GM12874 (cell line): ENCODE measurements around the gene ENC1.

Source experiments
- CTCF ChIP-seq: IDR thresholded peaks from 2 replicates; pipeline ENCODE4 v1.5.1; 2011; ENCODE audit warnings: low read depth, mild to moderate bottlenecking, control low read depth, low read length, moderate library complexity; ENCODE audit not compliant: insufficient read depth

ENC1 gene

GRCh38 chr5:74613283-74613682 is 27.2 kb downstream of the ENC1 start:
- no peak for TF ChIP-seq CTCF

DNA sequence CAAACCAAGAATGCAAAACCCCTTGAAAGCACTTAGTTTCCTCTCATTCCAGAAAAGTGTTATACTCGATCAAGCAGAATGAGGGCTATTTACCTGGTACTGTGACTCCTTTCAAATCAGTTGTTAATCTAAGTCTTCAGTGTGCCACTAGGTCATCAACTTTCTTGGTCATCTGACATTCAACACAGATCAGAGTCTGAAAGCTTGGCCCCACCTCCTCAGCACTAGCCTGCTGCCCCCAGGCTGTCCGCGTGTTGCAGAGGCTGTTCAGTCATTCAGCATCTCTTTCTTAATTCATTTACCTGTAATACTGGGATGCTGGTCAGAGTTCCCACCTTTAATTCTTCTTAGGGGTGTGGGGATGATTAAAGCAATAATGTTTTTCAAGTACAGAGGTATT is 28.5 kb downstream of the ENC1 start:
- TF ChIP-seq CTCF = no peak

GRCh38 chr5:74608736-74609601 is 31.6 kb downstream of the ENC1 start:
- no peak for TF ChIP-seq CTCF

DNA sequence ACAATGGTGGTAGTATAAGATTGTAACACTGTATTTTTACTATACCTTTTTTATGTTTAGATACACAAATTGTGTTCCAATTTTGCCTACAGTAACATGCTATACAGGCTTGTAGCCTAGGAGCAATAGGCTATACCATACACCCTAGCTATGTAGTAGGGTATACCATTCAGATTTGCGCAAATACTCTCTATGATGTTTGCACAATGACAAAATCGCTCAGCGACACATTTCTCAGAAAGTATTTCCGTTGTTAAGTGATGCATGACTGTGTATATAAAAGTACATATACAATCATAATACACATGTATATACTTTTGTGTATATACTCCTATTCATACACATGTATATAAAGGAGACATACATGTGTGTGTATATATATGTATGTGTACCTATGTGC is 34.8 kb downstream of the ENC1 start:
- TF ChIP-seq CTCF = no peak

DNA sequence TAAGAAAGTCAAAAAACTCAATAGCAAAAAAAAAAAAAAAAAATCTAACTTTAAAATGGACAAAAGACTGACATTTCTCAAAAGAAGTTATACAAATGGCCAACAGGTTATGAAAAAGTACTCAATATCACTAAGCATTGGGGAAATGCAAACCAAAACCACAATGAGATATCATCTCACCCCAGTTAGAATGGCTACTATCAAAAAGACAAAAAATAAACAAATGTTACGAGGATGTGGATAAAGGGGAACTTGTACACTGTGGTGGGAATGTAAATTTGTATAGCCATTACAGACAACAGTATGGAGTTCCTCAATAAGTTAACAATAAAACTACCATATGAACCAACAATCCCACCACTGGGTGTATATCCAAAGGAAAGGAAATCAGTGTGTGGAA is 37.2 kb downstream of the ENC1 start:
- TF ChIP-seq CTCF = no peak

DNA sequence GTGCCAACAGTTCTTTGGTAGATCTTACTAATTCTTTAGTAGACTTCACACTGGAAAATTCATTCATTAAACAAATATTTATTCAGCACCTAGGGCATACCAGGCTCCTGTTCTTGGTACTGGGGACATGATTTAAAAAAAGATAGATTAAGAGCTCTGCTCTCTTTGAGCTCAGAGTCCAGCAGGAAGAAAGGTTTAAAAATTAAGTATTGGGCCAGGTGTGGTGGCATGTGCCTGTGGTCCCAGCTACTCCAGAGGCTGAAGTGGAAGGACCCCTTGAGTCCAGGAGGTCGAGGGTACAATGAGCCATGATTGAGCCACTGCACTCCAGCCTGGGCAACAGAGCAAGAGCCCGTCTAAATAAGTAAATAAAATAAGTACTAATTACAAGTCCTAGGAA is 41.4 kb downstream of the ENC1 start:
- TF ChIP-seq CTCF = no peak

GRCh38 chr5:74598731-74599130 is 41.8 kb downstream of the ENC1 start:
- TF ChIP-seq CTCF = no peak
